22Rv1 (cell line): ENCODE measurements around the gene KIF23.

Experiments used
- CTCF ChIP-seq: fragments of 450-650 bp; IDR thresholded peaks from 2 replicates; pipeline ENCODE4 v1.5.1; 2017; ENCODE audit warnings: mild to moderate bottlenecking
- ZFX ChIP-seq: fragments of 450-650 bp; IDR thresholded peaks from 2 replicates; pipeline ENCODE4 v1.6.1; 2017; ENCODE audit warnings: antibody characterized with exemption, borderline replicate concordance

- TF ChIP-seq CTCF, result no peak
- TF ChIP-seq ZFX, result no peak
Measured at GRCh38 chr15:69486481-69487110, 72.4 kb downstream of the KIF23 start.
